ENCODE data around the gene ITPK1. TPM values are rescaled to one million over a fixed set of nuclear protein-coding genes. Genes with fewer than 3 reads are reported as not detected.

The ITPK1 gene
- total RNA-seq, 2 donors from 2014 or later, result 77.1 to 118 TPM

DNA sequence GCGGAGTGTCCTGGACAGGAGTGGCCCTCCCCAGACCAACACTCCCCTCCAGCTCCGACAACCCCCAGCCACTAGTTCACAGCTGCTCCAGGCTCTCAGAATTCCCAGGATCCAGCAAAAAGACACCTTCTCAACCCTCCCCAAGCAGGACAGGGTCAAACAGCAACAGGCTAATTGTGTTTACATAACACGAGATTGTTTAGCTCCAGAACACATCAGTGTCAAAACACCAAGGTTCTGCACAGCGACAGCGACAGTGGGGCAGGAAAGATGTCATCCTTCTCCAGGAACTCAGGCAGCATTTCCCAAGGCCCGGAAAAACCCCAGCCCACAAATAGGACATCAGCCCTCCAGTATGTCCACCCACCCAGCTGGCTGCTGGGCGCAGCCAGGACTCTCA is 16.5 kb downstream of the ITPK1 start:
- intact Hi-C loops (cut with DNase I), result no loop called here
- no peak for DNase-seq (ENCODE audit: low spot score)
- whole genome bisulfite sequencing, result 81% methylated on average over 7 of the region's 7 CpGs

GRCh38 chr14:93096691-93097322 is 18.9 kb downstream of the ITPK1 start:
- TF ChIP-seq POLR2A (IDR thresholded peaks at IDR 0.05) (no peak), CTCF (IDR thresholded peaks at IDR 0.05) (no peak), POLR2AphosphoS5 (IDR thresholded peaks at IDR 0.05) (no peak)
- Histone ChIP-seq H3K4me1 (replicated peaks) (no peaks in the 10 kb centered on the region), H3K27me3 (replicated peaks; ENCODE audit: insufficient read depth) (no peaks in the 10 kb centered on the region), H3K36me3 (no peaks in the 10 kb centered on the region), H3K27ac (no peak overlapping the region), H3K9me3 (no peaks in the 10 kb centered on the region), H3K4me3 (no peak overlapping the region)
- no peak for DNase-seq (ENCODE audit: low spot score)
- intact Hi-C loops (cut with DNase I), result no loop called here
- 78% methylated on average over 13 of the region's 13 CpGs for WGBS

More for the DNA sequence above, 16.5 kb downstream of the ITPK1 start:
- H3K9me3 ChIP-seq, result no peaks in the 10 kb centered on the region
- TF ChIP-seq POLR2AphosphoS5 (IDR thresholded peaks at IDR 0.05), result no peak
- no peak for TF ChIP-seq POLR2A (IDR thresholded peaks at IDR 0.05)
- no peak for TF ChIP-seq CTCF (IDR thresholded peaks at IDR 0.05)
- H3K27ac ChIP-seq, result no peak overlapping the region
- no peaks in the 10 kb centered on the region for H3K27me3 ChIP-seq (replicated peaks; ENCODE audit: insufficient read depth)
- no peak overlapping the region for H3K4me3 ChIP-seq
- no peaks in the 10 kb centered on the region for H3K4me1 ChIP-seq (replicated peaks)
- H3K36me3 ChIP-seq, result no peaks in the 10 kb centered on the region

GRCh38 chr14:93095742-93096510 is 19.8 kb downstream of the ITPK1 start:
- 95% methylated on average over 13 of the region's 13 CpGs for WGBS
- Histone ChIP-seq H3K27me3 (replicated peaks; ENCODE audit: insufficient read depth) (no peaks in the 10 kb centered on the region), H3K36me3 (no peaks in the 10 kb centered on the region), H3K4me3 (no peak overlapping the region), H3K9me3 (no peaks in the 10 kb centered on the region), H3K27ac (no peak overlapping the region), H3K4me1 (replicated peaks) (no peaks in the 10 kb centered on the region)
- intact Hi-C loops (cut with DNase I), result no loop called here
- no peak for DNase-seq (ENCODE audit: low spot score)
- TF ChIP-seq POLR2A (IDR thresholded peaks at IDR 0.05) (no peak), CTCF (IDR thresholded peaks at IDR 0.05) (no peak), POLR2AphosphoS5 (IDR thresholded peaks at IDR 0.05) (no peak)

DNA sequence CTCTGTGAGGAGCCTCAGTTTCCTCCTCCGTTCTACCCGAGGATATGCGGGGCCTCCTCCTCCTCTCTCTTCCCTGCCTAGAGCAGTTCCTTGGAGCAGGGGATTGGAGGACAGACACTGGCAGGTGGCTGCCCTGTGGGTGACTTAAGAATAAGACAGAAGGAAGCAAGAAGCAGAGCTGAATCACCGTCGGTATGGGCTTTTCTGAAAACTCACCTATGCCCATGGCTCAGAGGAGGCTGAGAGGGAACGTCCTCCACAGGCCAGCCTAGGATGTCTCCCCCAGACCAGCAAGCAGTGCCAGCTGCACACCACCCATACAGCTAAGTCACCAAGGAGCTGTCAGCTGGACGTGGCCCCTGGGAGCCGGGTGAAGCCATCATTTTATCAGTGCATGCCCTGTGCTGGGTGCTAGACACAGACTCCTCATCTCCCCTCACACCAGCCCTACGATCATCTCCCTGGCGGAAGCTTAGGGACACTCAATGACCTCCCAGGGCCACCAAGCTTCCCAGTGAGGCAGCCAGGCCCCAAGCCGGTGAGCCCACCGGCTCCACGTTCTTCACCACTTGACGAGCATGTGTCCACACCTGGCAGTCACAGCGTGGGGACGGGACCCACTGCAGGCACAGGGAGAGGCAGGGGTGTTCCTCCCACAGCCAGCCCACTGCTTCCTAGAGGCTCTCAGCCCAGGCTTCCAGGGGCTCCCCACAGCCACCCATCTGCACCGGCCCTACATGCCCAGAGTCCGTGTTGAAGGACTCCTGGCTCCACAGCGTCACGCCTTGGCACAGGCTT is 21.4 kb downstream of the ITPK1 start:
- H3K4me1 ChIP-seq (replicated peaks), result no peaks in the 10 kb centered on the region
- H3K27me3 ChIP-seq (replicated peaks; ENCODE audit: insufficient read depth), result no peaks in the 10 kb centered on the region
- no peak overlapping the region for H3K4me3 ChIP-seq
- WGBS, result 95% methylated on average over 20 of the region's 20 CpGs
- TF ChIP-seq CTCF (IDR thresholded peaks at IDR 0.05) (no peak), POLR2AphosphoS5 (IDR thresholded peaks at IDR 0.05) (no peak), POLR2A (IDR thresholded peaks at IDR 0.05) (no peak)
- H3K27ac ChIP-seq, result no peak overlapping the region
- intact Hi-C loops (cut with DNase I), result no loop called here
- no peaks in the 10 kb centered on the region for H3K36me3 ChIP-seq
- H3K9me3 ChIP-seq, result no peaks in the 10 kb centered on the region
- no peak for DNase-seq (ENCODE audit: low spot score)

Data from prostate gland (tissue), 2 donors.